PFSK-1 (cell line): ENCODE data around the gene RER1.

ENCODE experiments used
- SIN3A ChIP-seq: IDR thresholded peaks from 2 replicates; pipeline ENCODE4 v1.6.1; 2012; ENCODE audit warnings: mild to moderate bottlenecking, low read length, moderate library complexity, borderline replicate concordance; ENCODE audit not compliant: insufficient read depth
- TAF1 ChIP-seq: IDR thresholded peaks from 2 replicates; pipeline ENCODE4 v1.6.1; 2012; ENCODE audit warnings: low read length, control low read depth, borderline replicate concordance; ENCODE audit not compliant: insufficient read depth
- TF ChIP-seq, protein P1 (sequence below), 2 experiments: IDR thresholded peaks; 2 replicates each; pipeline versions ENCODE4 v1.6.1 to v1.8.0; 2011 to 2012; ENCODE audit warnings: low read depth in 2 of 2, low read length in 2 of 2, control low read depth in 1 of 2, inconsistent platforms in 1 of 2, mild to moderate bottlenecking in 1 of 2, moderate library complexity in 1 of 2; ENCODE audit not compliant: insufficient read depth in 1 of 2

DNA sequence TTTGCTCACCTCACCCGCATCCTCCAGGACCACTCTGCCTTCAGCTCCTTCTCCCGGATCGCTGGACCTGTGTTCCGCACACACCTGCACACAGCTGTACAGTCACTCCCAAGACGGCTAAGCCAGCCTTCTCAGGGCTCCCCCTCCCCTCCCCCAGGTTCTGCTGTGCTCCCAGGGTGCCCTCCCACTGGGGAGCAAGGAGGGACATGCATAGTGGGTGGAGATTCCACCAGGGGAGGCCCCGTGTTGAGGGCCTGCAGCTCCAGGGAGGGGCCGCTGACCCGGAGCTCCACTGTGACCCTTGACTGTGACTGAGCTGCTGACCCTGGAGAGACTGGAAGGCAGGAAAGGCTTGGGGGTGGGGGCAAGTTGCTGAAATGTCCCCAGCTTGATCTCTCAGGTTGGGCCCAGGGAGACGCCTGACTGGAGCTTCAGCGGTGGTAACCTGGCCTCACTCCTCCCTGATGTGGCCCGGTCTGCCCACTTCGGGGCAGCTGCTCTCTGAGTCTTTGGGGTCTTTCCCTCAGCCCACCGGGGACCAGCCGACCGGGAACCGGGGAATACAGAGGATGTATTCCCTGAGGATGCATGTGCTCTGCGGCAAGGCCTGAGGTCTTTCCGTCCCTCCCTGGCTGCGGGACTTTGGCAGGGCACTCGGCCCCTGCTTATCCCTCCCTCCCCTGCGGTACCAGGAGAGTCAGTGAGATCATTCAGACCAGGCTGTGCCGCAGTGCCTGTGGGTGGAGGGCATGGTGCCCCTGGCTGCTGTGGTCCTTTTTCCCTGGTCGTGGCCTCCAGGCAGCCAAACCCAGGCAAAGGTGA is 55.8 kb downstream of the RER1 start:
- no peak for TF ChIP-seq TAF1
- no peak for TF ChIP-seq SIN3A
- TF ChIP-seq, protein P1, sequence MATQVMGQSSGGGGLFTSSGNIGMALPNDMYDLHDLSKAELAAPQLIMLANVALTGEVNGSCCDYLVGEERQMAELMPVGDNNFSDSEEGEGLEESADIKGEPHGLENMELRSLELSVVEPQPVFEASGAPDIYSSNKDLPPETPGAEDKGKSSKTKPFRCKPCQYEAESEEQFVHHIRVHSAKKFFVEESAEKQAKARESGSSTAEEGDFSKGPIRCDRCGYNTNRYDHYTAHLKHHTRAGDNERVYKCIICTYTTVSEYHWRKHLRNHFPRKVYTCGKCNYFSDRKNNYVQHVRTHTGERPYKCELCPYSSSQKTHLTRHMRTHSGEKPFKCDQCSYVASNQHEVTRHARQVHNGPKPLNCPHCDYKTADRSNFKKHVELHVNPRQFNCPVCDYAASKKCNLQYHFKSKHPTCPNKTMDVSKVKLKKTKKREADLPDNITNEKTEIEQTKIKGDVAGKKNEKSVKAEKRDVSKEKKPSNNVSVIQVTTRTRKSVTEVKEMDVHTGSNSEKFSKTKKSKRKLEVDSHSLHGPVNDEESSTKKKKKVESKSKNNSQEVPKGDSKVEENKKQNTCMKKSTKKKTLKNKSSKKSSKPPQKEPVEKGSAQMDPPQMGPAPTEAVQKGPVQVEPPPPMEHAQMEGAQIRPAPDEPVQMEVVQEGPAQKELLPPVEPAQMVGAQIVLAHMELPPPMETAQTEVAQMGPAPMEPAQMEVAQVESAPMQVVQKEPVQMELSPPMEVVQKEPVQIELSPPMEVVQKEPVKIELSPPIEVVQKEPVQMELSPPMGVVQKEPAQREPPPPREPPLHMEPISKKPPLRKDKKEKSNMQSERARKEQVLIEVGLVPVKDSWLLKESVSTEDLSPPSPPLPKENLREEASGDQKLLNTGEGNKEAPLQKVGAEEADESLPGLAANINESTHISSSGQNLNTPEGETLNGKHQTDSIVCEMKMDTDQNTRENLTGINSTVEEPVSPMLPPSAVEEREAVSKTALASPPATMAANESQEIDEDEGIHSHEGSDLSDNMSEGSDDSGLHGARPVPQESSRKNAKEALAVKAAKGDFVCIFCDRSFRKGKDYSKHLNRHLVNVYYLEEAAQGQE (IDR thresholded peaks at IDR 0.05; ENCODE audit: insufficient read depth in 1 of 2, low read depth in 2 of 2, low read length in 2 of 2), result no peak
